NOMO-1 treated with dmso at 0.1 percent for 144 hours (cell line): ENCODE measurements around the gene SYNDIG1.
"Not testable (repeated sequence)": the region's sequence is repeated elsewhere in the genome, so short reads cannot be mapped to it uniquely, and the experiment has no call there.

Source experiments
- DNase-seq: peaks from one replicate; lab custom pipeline; 2025; ENCODE audit not compliant: unreplicated experiment; lab: John Stamatoyannopoulos, UW

Gene SYNDIG1

GRCh38 chr20:24492031-24492607, 22.7 kb downstream of the SYNDIG1 start:
- DNase-seq, result no peak

GRCh38 chr20:24492698-24493097, 23.3 kb downstream of the SYNDIG1 start:
- DNase-seq, result no peak

GRCh38 chr20:24493181-24493580, 23.8 kb downstream of the SYNDIG1 start:
- no peak for DNase-seq

- no peak for DNase-seq
Observed at GRCh38 chr20:24493661-24494459, 24.4 kb downstream of the SYNDIG1 start.

- no peak for DNase-seq
Observed at GRCh38 chr20:24494460-24494920, 25.1 kb downstream of the SYNDIG1 start.

- DNase-seq, result no peak
Observed at GRCh38 chr20:24495266-24495665, 25.8 kb downstream of the SYNDIG1 start.

GRCh38 chr20:24497851-24498250, 28.4 kb downstream of the SYNDIG1 start:
- no peak for DNase-seq

- no peak for DNase-seq
Observed at GRCh38 chr20:24498641-24499040, 29.2 kb downstream of the SYNDIG1 start.

GRCh38 chr20:24499472-24499871, 30.0 kb downstream of the SYNDIG1 start:
- no peak for DNase-seq

GRCh38 chr20:24501764-24502556, 32.5 kb downstream of the SYNDIG1 start:
- DNase-seq, result no peak

- DNase-seq, result no peak
Observed at GRCh38 chr20:24502661-24503060, 33.2 kb downstream of the SYNDIG1 start.

GRCh38 chr20:24503352-24503931, 34.0 kb downstream of the SYNDIG1 start:
- no peak for DNase-seq

- no peak for DNase-seq
Observed at GRCh38 chr20:24504331-24505285, 35.2 kb downstream of the SYNDIG1 start.

- DNase-seq, result no peak
Observed at GRCh38 chr20:24506146-24506545, 36.7 kb downstream of the SYNDIG1 start.

- no peak for DNase-seq
Observed at GRCh38 chr20:24506696-24507095, 37.3 kb downstream of the SYNDIG1 start.

GRCh38 chr20:24507182-24507853, 37.9 kb downstream of the SYNDIG1 start:
- DNase-seq, result no peak

- DNase-seq, result not testable (repeated sequence)
Observed at GRCh38 chr20:24512441-24512840, 43.0 kb downstream of the SYNDIG1 start.

- no peak for DNase-seq
Observed at GRCh38 chr20:24518515-24518914, 49.1 kb downstream of the SYNDIG1 start.

GRCh38 chr20:24519476-24519875, 50.0 kb downstream of the SYNDIG1 start:
- no peak for DNase-seq

GRCh38 chr20:24521032-24521431, 51.6 kb downstream of the SYNDIG1 start:
- no peak for DNase-seq
